WI38 (cell line): ENCODE results near the gene XRCC3.

Experiments used
- H3K4me3 ChIP-seq: 2 replicates; pipeline ENCODE4 v1.5.1; 2011; ENCODE audit warnings: low read depth, mild to moderate bottlenecking, control low read depth, low read length
- CTCF ChIP-seq: IDR thresholded peaks from 2 replicates; pipeline ENCODE4 v1.5.1; 2012; ENCODE audit warnings: low read depth, mild to moderate bottlenecking, control low read depth, low read length

XRCC3 gene

GRCh38 chr14:103753774-103754173 lies 38.5 kb upstream of the XRCC3 start:
- H3K4me3 ChIP-seq, result no peak overlapping the region
- TF ChIP-seq CTCF, result no peak

- TF ChIP-seq CTCF, result no peak
- no peak overlapping the region for H3K4me3 ChIP-seq
Observed at GRCh38 chr14:103749860-103750259, 34.6 kb upstream of the XRCC3 start.

GRCh38 chr14:103749452-103749851 lies 34.2 kb upstream of the XRCC3 start:
- no peak overlapping the region for H3K4me3 ChIP-seq
- TF ChIP-seq CTCF, result no peak

GRCh38 chr14:103748534-103748857 lies 33.2 kb upstream of the XRCC3 start:
- no peak for TF ChIP-seq CTCF

GRCh38 chr14:103746701-103747100 lies 31.4 kb upstream of the XRCC3 start:
- TF ChIP-seq CTCF, result no peak
- no peak overlapping the region for H3K4me3 ChIP-seq

More at GRCh38 chr14:103748534-103748857, 33.2 kb upstream of the XRCC3 start:
- H3K4me3 ChIP-seq, result no peak overlapping the region

GRCh38 chr14:103745424-103745823 lies 30.2 kb upstream of the XRCC3 start:
- no peak for TF ChIP-seq CTCF
- no peak overlapping the region for H3K4me3 ChIP-seq

- TF ChIP-seq CTCF, result no peak
- no peak overlapping the region for H3K4me3 ChIP-seq
Observed at GRCh38 chr14:103744621-103745395, 29.6 kb upstream of the XRCC3 start.
